Endothelial cell of umbilical vein (primary cell): ENCODE results near the gene SCARF1. TPM values are rescaled to one million over a fixed set of nuclear protein-coding genes. Genes with fewer than 3 reads are reported as not detected.

ENCODE experiments used
- BruUV-seq: library from RNA; stranded (reverse); fragments of 400-500 nt; replicated peaks from 2 replicates; lab custom pipeline; 2021; lab: Mats Ljungman, UMichigan
- CTCF ChIA-PET: fragments of 300-600, 350-600 bp; sonication (Branson Sonifier 250); formaldehyde crosslinking; loops from one replicate; lab custom pipeline; 2021; ENCODE audit warnings: antibody characterized with exemption, inconsistent platforms; lab: Charles Lee
- POLR2A ChIA-PET: fragments of 300-600, 350-600 bp; sonication (Branson Sonifier 250); formaldehyde crosslinking; loops from one replicate; lab custom pipeline; 2021; ENCODE audit warnings: antibody characterized with exemption, inconsistent platforms; lab: Charles Lee
- DNase-seq: peaks from one replicate; pipeline ENCODE4 v3.0.0-alpha.2; 2011; ENCODE audit warnings: low read depth, low spot score
- FAIRE-seq: peaks from 2 replicates; lab custom pipeline; 2011; peaks lifted over from hg19 to GRCh38; lab: Jason Lieb, UNC
- H2AFZ ChIP-seq: 2 replicates; pipeline ENCODE4 v1.6.0; 2012; ENCODE audit warnings: low read depth, low read length, control low read depth, inconsistent platforms
- H3K27ac ChIP-seq: 2 replicates; pipeline ENCODE4 v1.5.1; 2011; ENCODE audit warnings: low read depth, mild to moderate bottlenecking, control low read depth, low read length, moderate library complexity; ENCODE audit not compliant: insufficient read depth
- H3K27me3 ChIP-seq, 2 experiments: 2 replicates each; pipeline versions ENCODE4 v1.6.0 to v1.6.1; 2011; ENCODE audit warnings: low read length in 2 of 2, mixed read lengths in 1 of 2; ENCODE audit not compliant: control insufficient read depth in 2 of 2, insufficient read depth in 2 of 2
- H3K36me3 ChIP-seq, 2 experiments: 2 replicates in 1 of 2; 3 replicates in 1 of 2; pipeline ENCODE4 v1.5.1; 2011; ENCODE audit warnings: low read length in 2 of 2, mild to moderate bottlenecking in 1 of 2, moderate library complexity in 1 of 2; ENCODE audit not compliant: control insufficient read depth in 2 of 2, insufficient read depth in 2 of 2; ENCODE audit errors: extremely low read depth in 1 of 2
- H3K4me1 ChIP-seq: 3 replicates; pipeline ENCODE4 v1.5.1; 2011; ENCODE audit warnings: mild to moderate bottlenecking, low read length; ENCODE audit not compliant: control insufficient read depth, insufficient read depth; ENCODE audit errors: extremely low read depth
- H3K4me2 ChIP-seq: 2 replicates; pipeline ENCODE4 v1.6.1; 2011; ENCODE audit warnings: low read length, control low read depth, mixed read lengths; ENCODE audit not compliant: insufficient read depth
- H3K4me3 ChIP-seq, 3 experiments: fragments of 200-600 bp in 1 of 3; sonication (generic), shearing (Covaris generic) in 1 of 3; replicated peaks in 1 of 3; 2 replicates each; pipeline ENCODE4 v1.5.1; 2011 to 2016; ENCODE audit warnings: control low read depth in 3 of 3, low read length in 3 of 3, mild to moderate bottlenecking in 2 of 3, inconsistent platforms in 1 of 3, low read depth in 1 of 3, moderate library complexity in 1 of 3; ENCODE audit not compliant: insufficient read depth in 1 of 3
- H3K79me2 ChIP-seq: 2 replicates; pipeline ENCODE4 v1.6.0; 2012; ENCODE audit warnings: low read length, inconsistent platforms; ENCODE audit not compliant: control insufficient read depth, insufficient read depth
- H3K9ac ChIP-seq: replicated peaks from 2 replicates; pipeline ENCODE3; 2011; ENCODE audit warnings: low read length, control low read depth; ENCODE audit not compliant: insufficient read depth; ENCODE audit errors: extremely low read depth
- H3K9me1 ChIP-seq: replicated peaks from 3 replicates; pipeline ENCODE4 v1.6.0; 2011; ENCODE audit warnings: mild to moderate bottlenecking, low read length; ENCODE audit not compliant: control insufficient read depth, insufficient read depth; ENCODE audit errors: extremely low read depth
- H3K9me3 ChIP-seq: replicated peaks from 2 replicates; pipeline ENCODE4 v1.5.1; 2012; ENCODE audit warnings: low read length, inconsistent platforms; ENCODE audit not compliant: control insufficient read depth, insufficient read depth
- H4K20me1 ChIP-seq: replicated peaks from 2 replicates; pipeline ENCODE3; 2011; ENCODE audit warnings: mild to moderate bottlenecking, low read length; ENCODE audit not compliant: control insufficient read depth, insufficient read depth; ENCODE audit errors: extremely low read depth
- CTCF ChIP-seq, 2 donors: IDR thresholded peaks; 1 replicate in 1 of 2; 2 replicates in 1 of 2; pipeline ENCODE4 v1.5.1; 2011; ENCODE audit warnings: low read length in 2 of 2, mild to moderate bottlenecking in 2 of 2, moderate library complexity in 2 of 2, control low read depth in 1 of 2, inconsistent platforms in 1 of 2, low read depth in 1 of 2; ENCODE audit not compliant: insufficient read depth in 1 of 2; ENCODE audit errors: extremely low read depth in 1 of 2
- EZH2 ChIP-seq: IDR thresholded peaks from 2 replicates; pipeline ENCODE4 v1.6.1; 2012; ENCODE audit warnings: borderline replicate concordance, low read depth, mild to moderate bottlenecking, moderate library complexity, low read length, inconsistent platforms; ENCODE audit not compliant: severe bottlenecking
- FOS ChIP-seq: IDR thresholded peaks from 2 replicates; pipeline ENCODE4 v1.6.1; 2011; ENCODE audit warnings: mild to moderate bottlenecking, low read length, moderate library complexity, borderline replicate concordance; ENCODE audit not compliant: insufficient read depth
- GATA2 ChIP-seq: IDR thresholded peaks from 2 replicates; pipeline ENCODE4 v1.7.0; 2011; ENCODE audit warnings: low read depth, mild to moderate bottlenecking, moderate library complexity, mixed read lengths, low read length; ENCODE audit not compliant: insufficient read length, insufficient read depth
- JUN ChIP-seq: IDR thresholded peaks from 2 replicates; pipeline ENCODE4 v1.6.1; 2011; ENCODE audit warnings: borderline replicate concordance, low read depth; ENCODE audit not compliant: insufficient read length, insufficient read depth
- MYC ChIP-seq: IDR thresholded peaks from one replicate; pipeline ENCODE4 v1.6.1; 2011; ENCODE audit warnings: mild to moderate bottlenecking, low read depth, low read length
- POLR2A ChIP-seq: IDR thresholded peaks from 2 replicates; pipeline ENCODE4 v1.6.1; 2012; ENCODE audit warnings: low read depth, mild to moderate bottlenecking, control low read depth, low read length
- POLR2AphosphoS5 ChIP-seq: IDR thresholded peaks from 2 replicates; pipeline ENCODE4 v1.6.1; 2012; ENCODE audit warnings: low read depth, mild to moderate bottlenecking, control low read depth, low read length, moderate library complexity; ENCODE audit not compliant: insufficient read depth
- dilution Hi-C: fragments of 300-500 bp; cut with MboI; formaldehyde crosslinking; loops from one replicate; pipeline ENCODE4 v1.15.0; 2019; ENCODE audit warnings: low sequenced_read_pairs; ENCODE audit not compliant: extremely low pct_ligation_motif_present
- intact Hi-C: fragments of 100-400 bp; cut with micrococcal nuclease; formaldehyde crosslinking; loops from one replicate; pipeline ENCODE4 v1.10.0; 2022
- polyA plus RNA-seq, 4 experiments: library from polyadenylated mRNA; depleted of rRNA in 3 of 4; stranded (reverse) in 3 of 4; unstranded in 1 of 4; fragments of >200 nt; gene quantifications; 2 replicates each; pipeline versions ENCODE4 v1.2.1 to v1.2.3, GENCODE V29; 2011 to 2012; ENCODE audit warnings: missing spikeins in 1 of 4
- total RNA-seq: library from RNA; stranded (reverse); gene quantifications from 2 replicates; pipeline ENCODE4 v1.2.3, GENCODE V29; 2021
- TF ChIP-seq, protein P1 (sequence below): IDR thresholded peaks from 2 replicates; pipeline ENCODE4 v1.6.1; 2011; ENCODE audit not compliant: insufficient read depth, insufficient read length

Gene SCARF1
- total and polyA plus RNA-seq, 2 donors (not counting 3 experiments of a cell fraction or from before 2014, with no cell fraction given), result 52.8 to 93.7 TPM

DNA sequence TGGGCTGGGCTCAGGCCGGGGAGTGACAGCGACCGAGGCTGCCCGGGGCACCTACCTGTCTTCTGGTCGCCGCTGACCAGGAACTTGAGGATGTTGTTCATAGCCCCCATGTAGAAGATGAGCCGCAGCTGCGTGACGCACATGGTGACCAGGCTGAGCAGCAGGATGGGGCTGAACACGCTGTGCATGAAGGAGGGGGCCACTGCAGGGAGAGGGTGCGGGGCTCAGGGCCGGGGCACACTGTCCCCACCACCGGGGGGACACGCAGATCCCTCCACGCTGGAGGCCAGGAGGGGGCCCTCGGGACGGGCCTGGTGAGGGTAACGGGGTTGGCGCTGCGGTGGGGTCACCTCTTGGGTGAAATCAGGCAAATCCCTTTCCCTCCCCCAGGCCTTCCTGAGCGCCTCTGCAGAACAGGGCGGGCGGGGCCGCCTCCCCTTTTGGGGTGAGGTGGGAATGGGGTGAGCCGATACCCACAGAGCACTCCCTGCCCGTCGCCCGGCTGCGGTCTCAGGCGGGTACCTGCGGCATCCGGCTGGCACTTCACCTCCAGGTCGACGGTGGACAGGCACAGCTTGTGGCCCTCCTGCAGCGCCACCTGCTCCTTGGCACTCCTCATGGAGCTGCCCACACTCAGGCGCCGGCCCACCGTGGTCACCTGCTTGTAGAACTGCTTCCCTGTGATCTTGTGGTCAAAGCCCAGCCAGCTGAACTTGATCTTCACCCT is 54.6 kb downstream of the SCARF1 start:
- no peak overlapping the region for H3K4me2 ChIP-seq
- no peaks in the 10 kb centered on the region for H3K27me3 ChIP-seq
- H3K36me3 ChIP-seq, result peaks cover 3 to 6% of the 10 kb centered on the region in 2 experiments
- H3K4me3 ChIP-seq, result no peak overlapping the region
- TF ChIP-seq POLR2AphosphoS5, result no peak
- TF ChIP-seq JUN, result no peak
- no peak for TF ChIP-seq EZH2
- TF ChIP-seq CTCF (IDR thresholded peaks at IDR 0.05; ENCODE audit: extremely low read depth in 1 of 2, insufficient read depth in 1 of 2, low read depth in 1 of 2, low read length in 2 of 2), result no peak
- no peak for TF ChIP-seq MYC
- TF ChIP-seq POLR2A, result no peak
- no peak for TF ChIP-seq FOS
- TF ChIP-seq GATA2, result no peak
- TF ChIP-seq, protein P1, sequence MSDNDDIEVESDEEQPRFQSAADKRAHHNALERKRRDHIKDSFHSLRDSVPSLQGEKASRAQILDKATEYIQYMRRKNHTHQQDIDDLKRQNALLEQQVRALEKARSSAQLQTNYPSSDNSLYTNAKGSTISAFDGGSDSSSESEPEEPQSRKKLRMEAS, result no peak
- no peaks in the 10 kb centered on the region for H3K9me1 ChIP-seq
- ChIA-PET POLR2A (no interaction called here), CTCF (interaction anchor here (1.0 to 2.3 kb wide), 6 partner anchors 17 to 58 kb away, joined by 3 to 17 read pairs (median 9); partner anchors contain the start of gene SCARF1)
- BruUV-seq, result TSS peak; percentile 37
- H3K9me3 ChIP-seq, result no peaks in the 10 kb centered on the region
- intact Hi-C loops, result loop anchor here (1.0 to 2.0 kb wide), 3 partner anchors 17 to 38 kb away; no protein-coding TSS in a partner anchor
- H3K27ac ChIP-seq, result peak overlapping the region; percentile 73
- DNase-seq, result no peak
- no peaks in the 10 kb centered on the region for H3K79me2 ChIP-seq
- FAIRE-seq, result no peak
- H3K9ac ChIP-seq, result peak overlapping the region; percentile 46
- peaks cover 18% of the 10 kb centered on the region for H3K4me1 ChIP-seq
- H4K20me1 ChIP-seq, result no peaks in the 10 kb centered on the region
- H2AFZ ChIP-seq, result no peak overlapping the region
- dilution Hi-C loops, result no loop called here
